RPMI8226 (cell line): ENCODE results near the gene EDC4.
"Not testable (repeated sequence)": the region's sequence is repeated elsewhere in the genome, so short reads cannot be mapped to it uniquely, and the experiment has no call there.

Source experiments
- DNase-seq: peaks from one replicate; pipeline ENCODE4 v3.0.0-alpha.2; 2015

The EDC4 gene

DNA sequence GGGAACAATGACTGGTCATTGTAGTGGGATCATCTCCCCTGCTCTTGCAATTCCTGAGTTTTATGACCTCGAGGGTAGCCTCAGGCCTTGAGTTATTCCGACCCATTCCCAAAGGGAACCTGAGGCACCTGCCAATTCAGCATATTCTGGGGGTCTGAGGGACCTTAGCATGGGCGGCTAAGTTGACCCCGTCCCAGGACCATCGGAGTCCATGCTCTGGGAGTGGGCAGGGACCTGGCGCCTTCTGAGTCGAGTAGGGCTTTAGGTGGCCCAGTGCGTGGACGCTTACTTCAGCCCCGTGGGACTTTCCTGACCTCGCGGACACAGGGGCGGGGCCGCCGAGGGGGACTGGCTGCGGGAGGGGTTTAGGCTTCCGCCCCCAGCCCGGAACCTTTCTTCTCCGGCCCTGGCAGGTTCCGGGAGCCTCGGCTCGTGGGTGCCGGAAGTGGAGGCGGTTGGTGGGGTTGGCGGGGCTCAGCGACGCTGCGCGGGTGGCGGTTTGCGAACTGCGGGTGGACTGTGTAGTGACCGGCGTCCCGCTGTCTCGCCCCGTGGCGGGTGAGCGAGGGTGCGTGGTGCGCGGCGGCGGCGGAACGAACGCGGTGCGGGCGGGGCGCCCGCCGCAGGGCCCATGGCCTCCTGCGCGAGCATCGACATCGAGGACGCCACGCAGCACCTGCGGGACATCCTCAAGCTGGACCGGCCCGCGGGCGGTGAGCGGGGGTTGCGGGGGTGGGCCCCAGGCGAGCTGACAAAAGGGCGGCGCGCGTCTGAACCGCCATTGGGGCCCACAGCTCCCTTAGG, at the start of gene EDC4:
Gene EDC4, plus strand, starts transcription at position 422 of the 804 bp plus-strand sequence. Its CDS starts 210 bp downstream, at position 632.
- DNase-seq = peak; percentile 92

DNA sequence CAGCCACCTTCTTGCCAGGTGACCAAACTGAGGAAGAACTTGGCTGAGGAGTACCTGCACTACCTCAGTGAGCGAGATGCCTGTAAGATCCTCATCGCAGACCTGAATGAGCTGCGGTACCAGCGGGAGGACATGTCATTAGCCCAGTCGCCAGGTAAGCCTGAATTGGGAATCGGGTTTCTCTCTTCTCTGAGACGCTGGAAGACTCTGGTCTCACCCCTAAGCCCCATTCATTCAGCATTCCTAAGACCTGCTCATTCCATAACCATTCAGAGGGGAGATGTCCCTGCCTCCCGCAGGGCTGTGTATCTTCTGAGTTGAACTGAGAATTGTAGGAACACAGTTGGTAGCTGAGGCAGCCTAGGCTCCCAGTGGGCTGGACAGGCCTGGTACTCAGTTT, 47.7 kb upstream of the EDC4 start:
- no peak for DNase-seq

- no peak for DNase-seq
Measured at GRCh38 chr16:67825906-67826305, 46.9 kb upstream of the EDC4 start.

- no peak for DNase-seq
Measured at GRCh38 chr16:67828651-67829050, 44.2 kb upstream of the EDC4 start.

GRCh38 chr16:67833030-67833414, 39.8 kb upstream of the EDC4 start:
- DNase-seq = no peak

- DNase-seq = peak; percentile 97
Measured at GRCh38 chr16:67833415-67834241, 39.2 kb upstream of the EDC4 start.

- DNase-seq = no peak
Measured at GRCh38 chr16:67834242-67834614, 38.6 kb upstream of the EDC4 start.

- not testable (repeated sequence) for DNase-seq
Measured at GRCh38 chr16:67837190-67837589, 35.7 kb upstream of the EDC4 start.

DNA sequence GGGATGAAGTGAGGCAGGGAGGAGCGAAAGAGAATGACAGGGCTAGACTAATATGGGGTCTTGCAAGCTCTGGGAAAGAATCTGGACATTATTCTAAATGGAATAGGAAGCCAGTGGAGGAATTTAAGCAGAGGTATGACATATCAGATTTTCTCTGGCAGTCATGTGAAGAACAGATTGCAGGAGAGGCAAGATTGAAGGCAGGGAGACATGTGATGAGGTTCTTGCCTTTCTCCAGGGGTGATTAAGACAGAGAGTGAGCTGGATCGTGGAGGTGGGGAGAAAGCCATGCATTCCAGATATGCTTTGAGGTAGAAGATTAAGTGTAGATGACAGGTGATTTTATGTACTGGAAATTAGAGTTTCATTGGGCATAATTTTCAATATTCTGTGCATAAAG, 35.0 kb upstream of the EDC4 start:
- DNase-seq = no peak

DNA sequence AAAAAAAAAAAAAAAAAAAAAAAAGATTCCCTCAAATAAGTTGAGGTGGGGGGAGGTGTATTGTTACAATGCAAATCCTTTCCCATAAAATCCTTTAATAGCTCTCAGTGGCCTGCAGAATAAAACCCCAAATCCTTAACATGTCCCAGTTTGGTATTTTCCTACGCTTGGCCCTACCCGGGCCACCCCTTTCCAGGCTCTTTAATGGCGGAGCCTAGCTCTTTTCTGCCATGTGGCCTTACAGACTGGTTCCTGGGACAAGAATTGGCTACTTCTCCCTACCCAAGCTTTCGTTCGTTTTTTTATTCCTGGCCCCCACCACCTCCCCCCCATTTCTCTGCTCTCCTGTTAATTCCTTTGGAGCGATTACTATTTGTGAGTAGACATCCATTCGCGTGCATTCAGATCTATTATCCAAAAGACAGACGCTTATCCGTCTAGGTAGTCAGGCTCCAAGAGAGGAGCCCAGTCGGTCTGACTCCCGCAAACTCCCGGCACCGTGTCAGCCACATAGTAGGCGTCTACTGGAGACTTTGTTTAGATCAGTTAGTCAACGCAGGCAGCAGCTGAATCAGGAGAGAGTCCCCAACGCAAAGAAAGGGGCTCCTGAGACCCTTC, 31.5 kb upstream of the EDC4 start:
- no peak for DNase-seq

DNA sequence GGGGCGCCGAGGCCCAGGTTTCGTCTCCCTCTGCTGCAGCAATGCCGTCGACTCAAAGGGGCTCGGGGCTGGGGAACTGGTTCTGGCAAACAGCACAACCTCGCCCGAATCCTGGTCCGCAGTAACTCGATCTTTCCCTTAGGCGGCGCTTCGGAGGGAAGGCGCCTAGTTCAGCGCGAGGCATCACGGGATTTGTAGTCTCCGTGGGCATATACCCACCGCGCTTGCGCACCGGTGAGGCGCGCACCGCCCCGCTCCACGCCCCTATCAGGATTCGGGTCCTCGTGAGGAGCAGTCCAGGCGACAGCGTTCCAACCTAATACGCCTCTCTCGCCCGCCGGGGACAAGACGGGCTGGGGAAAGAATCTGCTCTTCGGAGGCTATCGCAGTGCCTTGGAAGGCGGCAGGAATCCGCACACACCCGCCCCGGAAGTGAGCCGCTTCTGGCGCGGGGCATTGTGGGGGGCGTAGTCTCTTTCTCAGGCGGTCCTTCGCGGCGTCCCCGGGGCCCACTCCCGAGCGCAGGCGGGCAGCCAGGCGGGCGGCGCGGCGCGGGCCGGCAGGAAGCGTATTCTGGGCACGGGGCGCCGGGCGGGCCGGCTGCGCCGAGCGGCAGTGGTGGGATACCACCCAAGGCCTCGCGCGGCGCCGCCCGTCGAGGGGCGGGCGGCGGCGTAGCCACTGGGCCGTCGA, 30.9 kb upstream of the EDC4 start, which contains the start of gene THAP11:
Gene THAP11, plus strand, starts transcription at position 505 of the 693 bp plus-strand sequence. CDS start 235 bp downstream, outside the sequence.
- peak; percentile 99 for DNase-seq

GRCh38 chr16:67842509-67843342, 30.1 kb upstream of the EDC4 start:
- DNase-seq = peak; percentile 80

DNA sequence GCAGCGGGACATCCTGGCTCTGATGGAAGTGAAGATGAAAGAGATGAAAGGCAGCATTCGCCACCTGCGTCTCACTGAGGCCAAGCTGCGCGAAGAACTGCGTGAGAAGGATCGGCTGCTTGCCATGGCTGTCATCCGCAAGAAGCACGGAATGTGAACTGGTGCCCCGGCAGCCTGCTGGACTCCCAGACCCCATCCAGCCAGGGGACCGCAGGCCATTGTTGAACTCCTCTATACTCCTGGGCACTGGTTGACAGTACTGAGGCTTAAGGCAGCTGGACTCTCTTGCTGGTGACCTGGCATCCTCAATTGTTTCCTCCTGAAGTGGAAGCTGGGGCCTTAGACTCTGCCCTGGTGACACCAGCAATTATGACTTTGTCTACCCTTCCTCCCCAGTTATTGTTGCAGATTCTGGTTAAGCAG, 29.5 kb upstream of the EDC4 start:
- peak; percentile 63 for DNase-seq

- DNase-seq = no peak
Measured at GRCh38 chr16:67844497-67844896, 28.4 kb upstream of the EDC4 start.

DNA sequence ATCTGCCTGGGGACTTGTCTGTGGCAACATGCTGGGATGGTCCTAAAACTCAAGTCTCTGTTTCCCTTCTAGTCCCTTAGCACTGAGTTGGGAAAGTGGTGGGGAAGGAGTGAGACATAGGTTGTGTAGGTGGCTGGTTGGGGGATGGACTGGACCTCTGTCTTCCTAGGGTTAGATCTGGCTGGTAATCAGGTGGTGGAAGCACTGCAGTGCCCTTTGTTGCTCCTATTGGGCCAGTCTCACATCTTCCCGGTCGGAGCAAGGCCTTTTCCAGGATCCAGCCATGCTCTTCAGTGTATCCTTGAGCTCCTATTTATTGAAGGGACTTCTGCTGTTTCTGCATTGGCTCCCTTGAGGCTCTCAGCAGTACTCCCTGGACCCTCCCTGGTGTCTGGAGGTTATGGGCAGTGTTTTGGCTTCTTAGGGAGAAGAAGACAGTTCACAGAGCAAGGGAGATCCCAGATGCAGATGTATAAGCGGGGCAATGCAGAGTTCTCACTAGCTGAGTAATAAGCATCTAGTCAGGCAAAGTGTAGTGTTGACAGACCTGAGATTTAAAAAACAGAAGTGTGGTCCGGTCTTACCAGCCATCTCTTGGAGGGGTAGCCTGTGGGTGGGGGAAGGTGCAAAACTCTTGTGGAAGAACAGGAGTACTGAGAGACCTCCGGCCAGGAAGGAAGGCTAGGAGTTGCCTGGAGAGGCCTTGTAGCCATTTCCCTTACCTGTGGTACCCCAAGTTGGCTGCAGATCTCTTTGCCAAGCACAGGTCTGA, 27.4 kb upstream of the EDC4 start:
- no peak for DNase-seq

DNA sequence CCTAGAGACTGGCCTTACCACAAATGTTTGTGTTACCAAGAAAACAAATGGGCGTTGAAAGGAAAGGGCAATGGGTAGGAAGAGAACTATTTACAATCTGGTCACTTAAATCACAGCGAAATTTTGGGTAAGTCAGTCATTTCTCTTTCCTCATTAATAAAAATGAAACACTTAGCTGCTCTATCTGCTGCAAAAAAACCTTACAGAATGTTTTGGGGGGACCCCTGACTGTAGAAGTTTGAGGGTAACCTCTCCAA, 26.9 kb upstream of the EDC4 start:
- DNase-seq = peak; percentile 20

GRCh38 chr16:67846320-67847063, 26.4 kb upstream of the EDC4 start, which contains the start of gene NUTF2:
Gene NUTF2 (plus strand): TSS chr16:67846933. CDS start chr16:67865131, 18,198 bp downstream.
- peak; percentile 99 for DNase-seq

- peak; percentile 84 for DNase-seq
Measured at GRCh38 chr16:67847064-67847861, 25.6 kb upstream of the EDC4 start, which contains the start of gene CENPT. Gene CENPT (minus strand): TSS chr16:67847693. CDS start chr16:67833859, 13,834 bp downstream.

- DNase-seq = no peak
Measured at GRCh38 chr16:67848118-67848517, 24.7 kb upstream of the EDC4 start.
